GM21723 (cell line): ENCODE measurements around the gene ADGRL3.

ENCODE experiments used
- ATAC-seq: cut with Tn5 transposase; IDR thresholded peaks from one replicate; pipeline ENCODE4 v1.9.1; 2021; ENCODE audit warnings: mild to moderate bottlenecking, moderate library complexity; ENCODE audit not compliant: unreplicated experiment

The ADGRL3 gene

GRCh38 chr4:61407642-61408618, 207.8 kb downstream of the ADGRL3 start:
- ATAC-seq = no peak

GRCh38 chr4:61408861-61409260, 208.7 kb downstream of the ADGRL3 start:
- ATAC-seq = no peak

- no peak for ATAC-seq
Observed at GRCh38 chr4:61411241-61411640, 211.1 kb downstream of the ADGRL3 start.

- ATAC-seq = no peak
Observed at GRCh38 chr4:61425315-61425714, 225.2 kb downstream of the ADGRL3 start.

GRCh38 chr4:61426229-61426628, 226.1 kb downstream of the ADGRL3 start:
- ATAC-seq = no peak

GRCh38 chr4:61427099-61427817, 227.1 kb downstream of the ADGRL3 start:
- no peak for ATAC-seq

- ATAC-seq = no peak
Observed at GRCh38 chr4:61427818-61428495, 227.8 kb downstream of the ADGRL3 start.

- ATAC-seq = no peak
Observed at GRCh38 chr4:61428950-61429349, 228.8 kb downstream of the ADGRL3 start.

- no peak for ATAC-seq
Observed at GRCh38 chr4:61431131-61431530, 231.0 kb downstream of the ADGRL3 start.

- no peak for ATAC-seq
Observed at GRCh38 chr4:61437923-61438322, 237.8 kb downstream of the ADGRL3 start.

GRCh38 chr4:61440321-61440720, 240.2 kb downstream of the ADGRL3 start:
- no peak for ATAC-seq

GRCh38 chr4:61442936-61443335, 242.8 kb downstream of the ADGRL3 start:
- no peak for ATAC-seq

- ATAC-seq = no peak
Observed at GRCh38 chr4:61443813-61444510, 243.8 kb downstream of the ADGRL3 start.

- ATAC-seq = no peak
Observed at GRCh38 chr4:61445374-61446063, 245.4 kb downstream of the ADGRL3 start.

GRCh38 chr4:61446941-61447340, 246.8 kb downstream of the ADGRL3 start:
- ATAC-seq = no peak

GRCh38 chr4:61447918-61448317, 247.8 kb downstream of the ADGRL3 start:
- ATAC-seq = no peak

- no peak for ATAC-seq
Observed at GRCh38 chr4:61451935-61452334, 251.8 kb downstream of the ADGRL3 start.

GRCh38 chr4:61461956-61462355, 261.8 kb downstream of the ADGRL3 start:
- no peak for ATAC-seq

- ATAC-seq = no peak
Observed at GRCh38 chr4:61462451-61463326, 262.6 kb downstream of the ADGRL3 start.
